SK-N-SH (cell line): ENCODE results near the gene SNRPB2. TPM values are rescaled to one million over a fixed set of nuclear protein-coding genes. Genes with fewer than 3 reads are reported as not detected.

Source experiments
- CTCF ChIA-PET: fragments of 300-600, 350-600 bp; formaldehyde crosslinking; extraction: SDS; loops from one replicate; lab custom pipeline; 2021; lab: Yijun Ruan, JAX
- POLR2A ChIA-PET: fragments of 350-600 bp; sonication (Branson Sonifier 250); formaldehyde crosslinking; extraction: SDS; loops from one replicate; lab custom pipeline; 2020; ENCODE audit warnings: antibody characterized with exemption, inconsistent platforms; lab: Yijun Ruan, JAX
- DNase-seq: peaks from one replicate; pipeline ENCODE4 v3.0.0; 2012
- H2AFZ ChIP-seq: fragments of 200-600 bp; sonication (generic); 2 replicates; pipeline ENCODE4 v1.8.1; 2016; ENCODE audit warnings: antibody characterized with exemption, mild to moderate bottlenecking, low read depth
- H3F3A ChIP-seq: fragments of 200-600 bp; sonication (generic); replicated peaks from 2 replicates; pipeline ENCODE3; 2016; ENCODE audit warnings: antibody characterized with exemption, mild to moderate bottlenecking; ENCODE audit not compliant: insufficient read depth
- H3K27ac ChIP-seq, 2 experiments: fragments of 200-500 bp in 1 of 2; fragments of 200-600 bp in 1 of 2; sonication (Bioruptor generic) in 1 of 2; sonication (generic), shearing (Covaris generic) in 1 of 2; 2 replicates each; pipeline versions ENCODE4 v1.5.1 to v1.6.1; 2014 to 2016; ENCODE audit warnings: low read depth in 2 of 2, inconsistent platforms in 1 of 2, low read length in 1 of 2, mild to moderate bottlenecking in 1 of 2, mixed read lengths in 1 of 2
- H3K27me3 ChIP-seq: fragments of 200-600 bp; sonication (generic), shearing (Covaris generic); 2 replicates; pipeline ENCODE4 v1.6.1; 2016; ENCODE audit warnings: mixed run types; ENCODE audit not compliant: insufficient read depth
- H3K36me3 ChIP-seq, 2 experiments: fragments of 200-500 bp in 1 of 2; fragments of 200-600 bp in 1 of 2; sonication (Bioruptor generic) in 1 of 2; sonication (generic) in 1 of 2; replicated peaks in 1 of 2; 2 replicates each; pipeline versions ENCODE3 to v1.5.1; 2014 to 2016; ENCODE audit warnings: low read length in 1 of 2, mild to moderate bottlenecking in 1 of 2; ENCODE audit not compliant: insufficient read depth in 2 of 2, control insufficient read depth in 1 of 2
- H3K4me1 ChIP-seq, 2 experiments: fragments of 200-500 bp in 1 of 2; fragments of 200-600 bp in 1 of 2; sonication (Bioruptor generic) in 1 of 2; sonication (generic), shearing (Covaris generic) in 1 of 2; 2 replicates each; pipeline versions ENCODE4 v1.5.1 to v1.6.1; 2014 to 2016; ENCODE audit warnings: low read depth in 1 of 2, low read length in 1 of 2, mixed run types in 1 of 2; ENCODE audit not compliant: insufficient read depth in 2 of 2, control insufficient read depth in 1 of 2
- H3K4me2 ChIP-seq: fragments of 200-600 bp; sonication (generic), shearing (Covaris generic); 2 replicates; pipeline ENCODE4 v1.6.1; 2017; ENCODE audit warnings: mixed run types
- H3K4me3 ChIP-seq, 2 experiments: fragments of 200-500 bp in 1 of 2; fragments of 200-600 bp in 1 of 2; sonication (Bioruptor generic) in 1 of 2; sonication (generic), shearing (Covaris generic) in 1 of 2; 2 replicates each; pipeline versions ENCODE4 v1.5.1 to v1.8.1; 2014 to 2016; ENCODE audit warnings: low read depth in 2 of 2, inconsistent platforms in 1 of 2, low read length in 1 of 2, mild to moderate bottlenecking in 1 of 2, mixed read lengths in 1 of 2, moderate library complexity in 1 of 2
- H3K79me2 ChIP-seq: fragments of 200-600 bp; sonication (generic); 2 replicates; pipeline ENCODE4 v1.8.1; 2017; ENCODE audit warnings: mild to moderate bottlenecking; ENCODE audit not compliant: insufficient read depth
- H3K9ac ChIP-seq: fragments of 200-600 bp; sonication (generic); 2 replicates; pipeline ENCODE4 v1.6.1; 2017; ENCODE audit warnings: mixed run types
- H3K9me2 ChIP-seq: fragments of 200-600 bp; sonication (generic); 2 replicates; pipeline ENCODE4 v1.6.1; 2017; ENCODE audit warnings: mixed run types
- H3K9me3 ChIP-seq: fragments of 200-600 bp; sonication (generic); 2 replicates; pipeline ENCODE4 v1.6.1; 2017; ENCODE audit warnings: mixed run types, mild to moderate bottlenecking, moderate library complexity
- H4K20me1 ChIP-seq: fragments of 200-600 bp; sonication (generic); 2 replicates; pipeline ENCODE4 v1.6.1; 2017; ENCODE audit warnings: mild to moderate bottlenecking, mixed run types; ENCODE audit not compliant: insufficient read depth
- CHD2 ChIP-seq: fragments of 150-350 bp; IDR thresholded peaks from 2 replicates; pipeline ENCODE4 v1.6.1; 2018; ENCODE audit warnings: low read length; ENCODE audit not compliant: partially characterized antibody
- ELF1 ChIP-seq: IDR thresholded peaks from 2 replicates; pipeline ENCODE4 v1.4.0; 2012
- EP300 ChIP-seq, 2 experiments: IDR thresholded peaks; 2 replicates each; pipeline versions ENCODE4 v1.4.0 to v1.6.1; 2012; ENCODE audit warnings: borderline replicate concordance in 1 of 2, low read depth in 1 of 2, low read length in 1 of 2
- FOXJ3 ChIP-seq: sonication (generic); formaldehyde crosslinking; IDR thresholded peaks from 2 replicates; pipeline ENCODE4 v1.5.1; 2020; ENCODE audit warnings: mild to moderate bottlenecking, missing genetic modification reagents
- GABPA ChIP-seq: IDR thresholded peaks from 2 replicates; pipeline ENCODE4 v1.4.0; 2012; ENCODE audit warnings: low read depth, mild to moderate bottlenecking
- IRF3 ChIP-seq: fragments of 150-350 bp; IDR thresholded peaks from 2 replicates; pipeline ENCODE4 v1.6.1; 2016; ENCODE audit warnings: mild to moderate bottlenecking, low read depth, low read length
- JUND ChIP-seq: IDR thresholded peaks from 2 replicates; pipeline ENCODE4 v1.4.0; 2012
- MEF2A ChIP-seq: IDR thresholded peaks from 2 replicates; pipeline ENCODE4 v1.4.0; 2012; ENCODE audit warnings: low read depth, borderline replicate concordance
- MXI1 ChIP-seq: IDR thresholded peaks from 2 replicates; pipeline ENCODE4 v1.6.1; 2012; ENCODE audit warnings: mild to moderate bottlenecking, low read depth, low read length, improper control_type of control experiment
- NFIC ChIP-seq: IDR thresholded peaks from 2 replicates; pipeline ENCODE4 v1.4.0; 2012; ENCODE audit warnings: borderline replicate concordance
- NRF1 ChIP-seq: IDR thresholded peaks from 2 replicates; pipeline ENCODE4 v1.6.1; 2012; ENCODE audit warnings: low read depth, mild to moderate bottlenecking, low read length
- RAD21 ChIP-seq: IDR thresholded peaks from 2 replicates; pipeline ENCODE4 v1.6.1; 2012; ENCODE audit warnings: mild to moderate bottlenecking, low read length
- RCOR1 ChIP-seq: fragments of 150-350 bp; IDR thresholded peaks from 2 replicates; pipeline ENCODE4 v1.6.1; 2017; ENCODE audit warnings: antibody characterized with exemption, low read length
- RFX5 ChIP-seq: IDR thresholded peaks from 2 replicates; pipeline ENCODE4 v1.6.1; 2012; ENCODE audit warnings: mild to moderate bottlenecking, improper control_type of control experiment, low read length
- RXRA ChIP-seq: IDR thresholded peaks from 2 replicates; pipeline ENCODE4 v1.4.0; 2012; ENCODE audit warnings: low read depth, mild to moderate bottlenecking, borderline replicate concordance
- SIN3A ChIP-seq: IDR thresholded peaks from 2 replicates; pipeline ENCODE4 v1.6.1; 2012; ENCODE audit warnings: low read depth, mild to moderate bottlenecking, low read length, moderate library complexity, borderline replicate concordance
- TAF1 ChIP-seq: IDR thresholded peaks from 2 replicates; pipeline ENCODE4 v1.6.1; 2012; ENCODE audit warnings: low read depth, mild to moderate bottlenecking, low read length, moderate library complexity, borderline replicate concordance
- TCF12 ChIP-seq: IDR thresholded peaks from 2 replicates; pipeline ENCODE4 v1.4.0; 2012
- YY1 ChIP-seq: IDR thresholded peaks from 2 replicates; pipeline ENCODE4 v1.4.0; 2012; ENCODE audit warnings: low read depth, mild to moderate bottlenecking
- ZBTB33 ChIP-seq: IDR thresholded peaks from 2 replicates; pipeline ENCODE4 v1.4.0; 2012; ENCODE audit warnings: low read depth, borderline replicate concordance
- WGBS: methylation state at CpG from one replicate; pipeline ENCODE4 v1.1.6; 2017; ENCODE audit warnings: low lambda C conversion rate; 5-methylcytosine and 5-hydroxymethylcytosine counted together
- polyA plus RNA-seq, 3 experiments: library from polyadenylated mRNA; depleted of rRNA; stranded (reverse); fragments of >200 nt; gene quantifications; 2 replicates each; pipeline ENCODE4 v1.2.3, GENCODE V29; 2012
- TF ChIP-seq, protein P1 (sequence below): IDR thresholded peaks from 2 replicates; pipeline ENCODE4; 2012
- TF ChIP-seq, protein P2 (sequence below): fragments of 150-350 bp; IDR thresholded peaks from 2 replicates; pipeline ENCODE4 v1.6.1; 2017; ENCODE audit warnings: antibody characterized with exemption, low read length, low read depth, borderline replicate concordance
- TF ChIP-seq, protein P3 (sequence below): IDR thresholded peaks from 2 replicates; pipeline ENCODE4 v1.4.0; 2012; ENCODE audit warnings: low read depth, borderline replicate concordance

SNRPB2 gene
- polyA plus RNA-seq, 1 of the 3 experiments (the other 2 are of a cell fraction) = 46.6 TPM

DNA sequence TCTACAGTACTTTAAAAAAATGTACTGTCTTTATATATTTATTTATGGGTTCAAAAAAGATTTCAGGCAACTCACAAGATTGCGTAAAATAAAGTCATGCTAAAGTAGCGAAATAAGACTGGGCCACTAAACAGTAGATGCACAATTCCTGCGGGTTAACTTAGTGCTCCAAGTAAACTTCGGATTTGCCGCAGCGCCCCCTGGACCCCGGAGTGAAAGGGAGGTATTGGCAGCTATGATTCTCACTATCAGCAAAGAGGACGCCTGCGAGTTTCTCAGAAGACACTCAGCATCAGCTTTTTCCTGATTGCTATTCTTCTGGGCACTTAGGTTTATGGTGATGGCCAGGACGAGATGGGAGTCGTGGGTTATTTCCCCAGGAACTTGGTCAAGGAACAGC, 19.7 kb downstream of the SNRPB2 start:
- Histone ChIP-seq H3K9ac (no peak overlapping the region), H3K27me3 (0 out of 2 replicates have a peak, but pooled peaks cover 5% of the 10 kb centered on the region), H3K4me1 (peaks cover 0 to 3% of the 10 kb centered on the region in 2 experiments; a peak in 2 of 4 replicates), H3K79me2 (no peaks in the 10 kb centered on the region), H3K4me3 (no peak overlapping the region), H3K9me2 (no peaks in the 10 kb centered on the region), H3K27ac (no peak overlapping the region), H4K20me1 (no peaks in the 10 kb centered on the region), H3K36me3 (no peaks in the 10 kb centered on the region), H2AFZ (no peak overlapping the region), H3F3A (no peaks in the 10 kb centered on the region), H3K9me3 (no peaks in the 10 kb centered on the region), H3K4me2 (no peak overlapping the region)
- 76% methylated on average over 11 of the region's 11 CpGs for WGBS
- no peak for DNase-seq
- ChIA-PET CTCF (interaction anchor here (0.7 to 1.7 kb wide), 3 partner anchors 12 to 14 kb away, joined by 3 to 7 read pairs (median 3); no protein-coding TSS in a partner anchor), POLR2A (no interaction called here)
- TF ChIP-seq RXRA = no peak
- no peak for TF ChIP-seq SIN3A
- TF ChIP-seq, protein P1, sequence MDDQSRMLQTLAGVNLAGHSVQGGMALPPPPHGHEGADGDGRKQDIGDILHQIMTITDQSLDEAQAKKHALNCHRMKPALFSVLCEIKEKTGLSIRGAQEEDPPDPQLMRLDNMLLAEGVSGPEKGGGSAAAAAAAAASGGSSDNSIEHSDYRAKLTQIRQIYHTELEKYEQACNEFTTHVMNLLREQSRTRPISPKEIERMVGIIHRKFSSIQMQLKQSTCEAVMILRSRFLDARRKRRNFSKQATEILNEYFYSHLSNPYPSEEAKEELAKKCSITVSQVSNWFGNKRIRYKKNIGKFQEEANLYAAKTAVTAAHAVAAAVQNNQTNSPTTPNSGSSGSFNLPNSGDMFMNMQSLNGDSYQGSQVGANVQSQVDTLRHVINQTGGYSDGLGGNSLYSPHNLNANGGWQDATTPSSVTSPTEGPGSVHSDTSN = no peak
- TF ChIP-seq MXI1 = no peak
- no peak for TF ChIP-seq MEF2A
- no peak for TF ChIP-seq IRF3

- no peaks in the 10 kb centered on the region for H4K20me1 ChIP-seq
- no peaks in the 10 kb centered on the region for H3K36me3 ChIP-seq
- CTCF ChIA-PET = interaction anchor here (1.9 kb wide), 1 partner anchor 9 kb away, joined by 13 read pairs; no protein-coding TSS in a partner anchor
- no peak overlapping the region for H3K27ac ChIP-seq
- H3K4me2 ChIP-seq = no peak overlapping the region
- peaks cover 0 to 3% of the 10 kb centered on the region in 2 experiments; a peak in 2 of 4 replicates for H3K4me1 ChIP-seq
- TF ChIP-seq CHD2 (no peak), RAD21 (no peak), YY1 (no peak), IRF3 (no peak), FOXJ3 (CRISPR knock-in tag) (no peak), RCOR1 (no peak), JUND (no peak), GABPA (no peak), NRF1 (no peak), NFIC (no peak), TAF1 (no peak), RFX5 (no peak), EP300 (IDR thresholded peaks at IDR 0.05; ENCODE audit: borderline replicate concordance in 1 of 2, low read depth in 1 of 2, low read length in 1 of 2) (no peak), ZBTB33 (no peak), ELF1 (no peak), TCF12 (no peak)
- TF ChIP-seq, protein P2, sequence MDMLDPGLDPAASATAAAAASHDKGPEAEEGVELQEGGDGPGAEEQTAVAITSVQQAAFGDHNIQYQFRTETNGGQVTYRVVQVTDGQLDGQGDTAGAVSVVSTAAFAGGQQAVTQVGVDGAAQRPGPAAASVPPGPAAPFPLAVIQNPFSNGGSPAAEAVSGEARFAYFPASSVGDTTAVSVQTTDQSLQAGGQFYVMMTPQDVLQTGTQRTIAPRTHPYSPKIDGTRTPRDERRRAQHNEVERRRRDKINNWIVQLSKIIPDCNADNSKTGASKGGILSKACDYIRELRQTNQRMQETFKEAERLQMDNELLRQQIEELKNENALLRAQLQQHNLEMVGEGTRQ = no peak
- TF ChIP-seq, protein P3, sequence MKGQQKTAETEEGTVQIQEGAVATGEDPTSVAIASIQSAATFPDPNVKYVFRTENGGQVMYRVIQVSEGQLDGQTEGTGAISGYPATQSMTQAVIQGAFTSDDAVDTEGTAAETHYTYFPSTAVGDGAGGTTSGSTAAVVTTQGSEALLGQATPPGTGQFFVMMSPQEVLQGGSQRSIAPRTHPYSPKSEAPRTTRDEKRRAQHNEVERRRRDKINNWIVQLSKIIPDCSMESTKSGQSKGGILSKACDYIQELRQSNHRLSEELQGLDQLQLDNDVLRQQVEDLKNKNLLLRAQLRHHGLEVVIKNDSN = no peak
- no peak overlapping the region for H2AFZ ChIP-seq
- no peaks in the 10 kb centered on the region for H3K9me2 ChIP-seq
- WGBS = 20% methylated on average over 1 of the region's 1 CpG
- no peak overlapping the region for H3K9ac ChIP-seq
- no peak overlapping the region for H3K4me3 ChIP-seq
- no peaks in the 10 kb centered on the region for H3F3A ChIP-seq
- H3K27me3 ChIP-seq = 0 out of 2 replicates have a peak, but pooled peaks cover 5% of the 10 kb centered on the region
- no peaks in the 10 kb centered on the region for H3K79me2 ChIP-seq
- no peak for DNase-seq
- no peaks in the 10 kb centered on the region for H3K9me3 ChIP-seq
- POLR2A ChIA-PET = no interaction called here
Observed at GRCh38 chr20:16752082-16752481, 22.3 kb downstream of the SNRPB2 start.
